Neural progenitor cell (in vitro differentiated cells): ENCODE data around the gene SLC35F3.

Experiments used
- EZH2 ChIP-seq: fragments of 200-600 bp; sonication (generic); IDR thresholded peaks from 2 replicates; pipeline ENCODE4 v1.6.1; 2017; ENCODE audit warnings: antibody characterized with exemption, mild to moderate bottlenecking, moderate library complexity
- TF ChIP-seq, protein P1 (sequence below): fragments of 200-600 bp; sonication (generic); IDR thresholded peaks from 2 replicates; pipeline ENCODE4 v1.5.1; 2017; ENCODE audit warnings: antibody characterized with exemption, mild to moderate bottlenecking

DNA sequence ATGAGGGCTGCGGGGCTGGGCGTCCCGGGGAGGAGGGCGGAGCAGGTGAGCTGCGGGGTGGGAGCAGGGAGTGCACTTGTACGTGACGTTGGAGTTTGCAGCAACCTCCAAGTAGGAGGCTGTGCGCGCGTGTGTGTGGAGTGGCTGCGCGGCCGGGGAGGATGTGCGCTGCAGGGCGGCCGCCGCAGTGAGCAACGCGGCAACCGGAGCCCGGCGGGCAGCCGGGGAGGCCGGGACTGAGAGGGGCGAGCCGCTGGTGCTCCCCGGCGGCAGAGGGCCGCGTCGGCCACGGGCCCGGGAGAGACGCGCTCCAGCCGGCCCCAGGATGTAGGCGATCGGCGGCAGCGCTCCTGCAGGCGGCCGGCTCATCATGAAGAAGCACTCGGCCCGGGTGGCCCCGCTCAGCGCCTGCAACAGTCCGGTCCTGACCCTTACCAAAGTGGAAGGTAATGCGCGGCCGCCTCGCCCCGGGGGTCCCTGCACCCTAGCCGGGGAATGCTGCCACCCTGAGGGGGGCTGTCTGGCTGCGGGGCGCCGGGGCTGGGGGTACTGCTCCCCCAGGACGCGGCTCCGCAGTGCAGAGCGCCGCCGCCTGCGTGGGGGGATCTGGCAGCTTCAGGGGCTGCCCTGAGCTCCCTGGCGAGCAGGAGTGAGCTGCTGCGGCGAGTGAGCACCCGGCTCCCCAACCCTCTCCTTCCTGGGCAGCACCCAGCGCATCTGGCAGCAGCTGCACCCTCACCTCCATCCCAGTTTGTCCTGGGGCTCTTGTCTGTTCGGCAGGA is 309.8 kb downstream of the SLC35F3 start:
- TF ChIP-seq EZH2: peak; percentile 74
- TF ChIP-seq, protein P1, sequence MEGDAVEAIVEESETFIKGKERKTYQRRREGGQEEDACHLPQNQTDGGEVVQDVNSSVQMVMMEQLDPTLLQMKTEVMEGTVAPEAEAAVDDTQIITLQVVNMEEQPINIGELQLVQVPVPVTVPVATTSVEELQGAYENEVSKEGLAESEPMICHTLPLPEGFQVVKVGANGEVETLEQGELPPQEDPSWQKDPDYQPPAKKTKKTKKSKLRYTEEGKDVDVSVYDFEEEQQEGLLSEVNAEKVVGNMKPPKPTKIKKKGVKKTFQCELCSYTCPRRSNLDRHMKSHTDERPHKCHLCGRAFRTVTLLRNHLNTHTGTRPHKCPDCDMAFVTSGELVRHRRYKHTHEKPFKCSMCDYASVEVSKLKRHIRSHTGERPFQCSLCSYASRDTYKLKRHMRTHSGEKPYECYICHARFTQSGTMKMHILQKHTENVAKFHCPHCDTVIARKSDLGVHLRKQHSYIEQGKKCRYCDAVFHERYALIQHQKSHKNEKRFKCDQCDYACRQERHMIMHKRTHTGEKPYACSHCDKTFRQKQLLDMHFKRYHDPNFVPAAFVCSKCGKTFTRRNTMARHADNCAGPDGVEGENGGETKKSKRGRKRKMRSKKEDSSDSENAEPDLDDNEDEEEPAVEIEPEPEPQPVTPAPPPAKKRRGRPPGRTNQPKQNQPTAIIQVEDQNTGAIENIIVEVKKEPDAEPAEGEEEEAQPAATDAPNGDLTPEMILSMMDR: no peak
